Spleen (tissue), 11 donors: ENCODE measurements around the gene CSPG5. TPM values are rescaled to one million over a fixed set of nuclear protein-coding genes. Genes with fewer than 3 reads are reported as not detected.

Source experiments
- DNase-seq: peaks from one replicate; pipeline ENCODE4 v3.0.0-alpha.2; 2020
- H3K27ac ChIP-seq, 8 donors: fragments of 200-600 bp; sonication (generic) in 7 of 8; 1 replicate in 4 of 8; 2 replicates in 4 of 8; pipeline versions ENCODE4 v1.5.0 to v1.8.0; 2016 to 2021; ENCODE audit warnings: inconsistent platforms in 4 of 8, mild to moderate bottlenecking in 4 of 8, moderate library complexity in 1 of 8
- H3K27me3 ChIP-seq, 7 donors: fragments of 200-600 bp; sonication (generic) in 6 of 7; replicated peaks in 1 of 7; 1 replicate in 4 of 7; 2 replicates in 3 of 7; pipeline versions ENCODE4 v1.5.0 to v1.8.0; 2016 to 2021; ENCODE audit warnings: inconsistent platforms in 3 of 7, mild to moderate bottlenecking in 1 of 7
- H3K36me3 ChIP-seq, 6 donors: fragments of 200-600 bp; sonication (generic) in 5 of 6; 1 replicate in 4 of 6; 2 replicates in 2 of 6; pipeline versions ENCODE4 v1.5.0 to v1.8.0; 2016 to 2021; ENCODE audit warnings: inconsistent platforms in 2 of 6
- H3K4me1 ChIP-seq, 6 donors: fragments of 200-600 bp; sonication (generic) in 5 of 6; 1 replicate in 3 of 6; 2 replicates in 3 of 6; pipeline versions ENCODE4 v1.5.0 to v1.8.0; 2016 to 2021; ENCODE audit warnings: inconsistent platforms in 3 of 6
- H3K4me3 ChIP-seq, 8 donors: fragments of 200-600 bp; sonication (generic) in 7 of 8; 1 replicate in 4 of 8; 2 replicates in 4 of 8; pipeline versions ENCODE4 v1.5.0 to v1.8.0; 2016 to 2021; ENCODE audit warnings: inconsistent platforms in 4 of 8, mild to moderate bottlenecking in 4 of 8, moderate library complexity in 2 of 8
- H3K9me3 ChIP-seq, 8 donors: fragments of 200-600 bp; sonication (generic) in 7 of 8; 1 replicate in 4 of 8; 2 replicates in 4 of 8; pipeline versions ENCODE4 v1.5.0 to v1.8.0; 2016 to 2021; ENCODE audit warnings: inconsistent platforms in 4 of 8
- POLR2A ChIP-seq, 3 donors: fragments of 450-650 bp; IDR thresholded peaks; one replicate each; pipeline ENCODE4 v1.5.1; 2017; ENCODE audit warnings: antibody characterized with exemption in 3 of 3, mild to moderate bottlenecking in 1 of 3
- POLR2AphosphoS5 ChIP-seq, 3 donors: sonication (generic); formaldehyde crosslinking; IDR thresholded peaks; one replicate each; pipeline ENCODE4 v1.5.1; 2017; ENCODE audit warnings: antibody characterized with exemption in 3 of 3
- WGBS, 5 donors: extraction: QIAGEN DNeasy Blood & Tissue Kit in 3 of 5; methylation state at CpG; one replicate each; pipeline versions ENCODE4 v1.1.5 to v1.1.7; 2013 to 2018; 5-methylcytosine and 5-hydroxymethylcytosine counted together
- intact Hi-C: fragments of 100-400 bp; cut with DNase I; formaldehyde crosslinking; loops from one replicate; pipeline ENCODE4 v1.15.0; 2023; ENCODE audit warnings: low total_unique reads
- polyA plus RNA-seq, 3 donors: library from polyadenylated mRNA; stranded (reverse); fragments of 200-250 nt; gene quantifications; one replicate each; pipeline ENCODE4 v1.2.1, GENCODE V29; 2013
- total RNA-seq, 7 donors: library from RNA; depleted of rRNA in 3 of 7; stranded (reverse); fragments of >200 nt in 3 of 7; fragmentation: NEBNext Ultra II Directional in 4 of 7; extraction: Animal tissue kit (Norgen Biotek cat#: 25700) in 4 of 7; gene quantifications; one replicate each; pipeline versions ENCODE4 v1.1.0 to v1.2.1, GENCODE V29; 2016 to 2021
- TF ChIP-seq, protein P1 (sequence below), 11 experiments: fragments of 200-600 bp in 7 of 11; fragments of 450-650 bp in 4 of 11; sonication (generic) in 4 of 11; IDR thresholded peaks in 8 of 11; conservative IDR thresholded peaks in 3 of 11; 1 replicate in 7 of 11; 2 replicates in 4 of 11; pipeline versions ENCODE4 v1.4.0 to v1.8.0; 2016 to 2021; ENCODE audit warnings: antibody characterized with exemption in 11 of 11, inconsistent platforms in 4 of 11, mild to moderate bottlenecking in 1 of 11
- donor health status: healthy with polysubstance abuse.
- donor health status: DM: no; HTN: no; CAD: no; lungs with moderate emphysema.
- donor health status: DM: no; HTN: no; CAD: no.
- donor health status: Bipolar disorder and iron deficiency.
- donor health status: healthy.
- donor health status: DM: no; HTN: no; CAD: no.
- donor health status: DM: yes; HTN: yes; CAD: no.

Gene CSPG5
- total and polyA plus RNA-seq, 10 donors: 0.09 to 0.34 (median 0.19) TPM; not detected in 4

GRCh38 chr3:47525617-47526016 is 53.0 kb downstream of the CSPG5 start:
- Histone ChIP-seq H3K9me3 (peaks cover 0 to 20% (median 17%) of the 10 kb centered on the region in 8 donors), H3K27ac (no peak overlapping the region), H3K4me1 (peaks cover 0 to 9% (median 5%) of the 10 kb centered on the region in 6 donors), H3K27me3 (no peaks in the 10 kb centered on the region), H3K36me3 (no peaks in the 10 kb centered on the region), H3K4me3 (no peak overlapping the region)
- WGBS, 5 donors: 77 to 92% (median 90%) methylated on average over 4 of the region's 4 CpGs
- DNase-seq: no peak
- intact Hi-C loops: no loop called here
- TF ChIP-seq, protein P1, sequence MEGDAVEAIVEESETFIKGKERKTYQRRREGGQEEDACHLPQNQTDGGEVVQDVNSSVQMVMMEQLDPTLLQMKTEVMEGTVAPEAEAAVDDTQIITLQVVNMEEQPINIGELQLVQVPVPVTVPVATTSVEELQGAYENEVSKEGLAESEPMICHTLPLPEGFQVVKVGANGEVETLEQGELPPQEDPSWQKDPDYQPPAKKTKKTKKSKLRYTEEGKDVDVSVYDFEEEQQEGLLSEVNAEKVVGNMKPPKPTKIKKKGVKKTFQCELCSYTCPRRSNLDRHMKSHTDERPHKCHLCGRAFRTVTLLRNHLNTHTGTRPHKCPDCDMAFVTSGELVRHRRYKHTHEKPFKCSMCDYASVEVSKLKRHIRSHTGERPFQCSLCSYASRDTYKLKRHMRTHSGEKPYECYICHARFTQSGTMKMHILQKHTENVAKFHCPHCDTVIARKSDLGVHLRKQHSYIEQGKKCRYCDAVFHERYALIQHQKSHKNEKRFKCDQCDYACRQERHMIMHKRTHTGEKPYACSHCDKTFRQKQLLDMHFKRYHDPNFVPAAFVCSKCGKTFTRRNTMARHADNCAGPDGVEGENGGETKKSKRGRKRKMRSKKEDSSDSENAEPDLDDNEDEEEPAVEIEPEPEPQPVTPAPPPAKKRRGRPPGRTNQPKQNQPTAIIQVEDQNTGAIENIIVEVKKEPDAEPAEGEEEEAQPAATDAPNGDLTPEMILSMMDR (IDR thresholded peaks at IDR 0.05 in 8 of 11, conservative IDR thresholded peaks at IDR 0.05 in 3 of 11): no peak
- TF ChIP-seq POLR2AphosphoS5 (IDR thresholded peaks at IDR 0.05) (no peak), POLR2A (IDR thresholded peaks at IDR 0.05) (no peak)

DNA sequence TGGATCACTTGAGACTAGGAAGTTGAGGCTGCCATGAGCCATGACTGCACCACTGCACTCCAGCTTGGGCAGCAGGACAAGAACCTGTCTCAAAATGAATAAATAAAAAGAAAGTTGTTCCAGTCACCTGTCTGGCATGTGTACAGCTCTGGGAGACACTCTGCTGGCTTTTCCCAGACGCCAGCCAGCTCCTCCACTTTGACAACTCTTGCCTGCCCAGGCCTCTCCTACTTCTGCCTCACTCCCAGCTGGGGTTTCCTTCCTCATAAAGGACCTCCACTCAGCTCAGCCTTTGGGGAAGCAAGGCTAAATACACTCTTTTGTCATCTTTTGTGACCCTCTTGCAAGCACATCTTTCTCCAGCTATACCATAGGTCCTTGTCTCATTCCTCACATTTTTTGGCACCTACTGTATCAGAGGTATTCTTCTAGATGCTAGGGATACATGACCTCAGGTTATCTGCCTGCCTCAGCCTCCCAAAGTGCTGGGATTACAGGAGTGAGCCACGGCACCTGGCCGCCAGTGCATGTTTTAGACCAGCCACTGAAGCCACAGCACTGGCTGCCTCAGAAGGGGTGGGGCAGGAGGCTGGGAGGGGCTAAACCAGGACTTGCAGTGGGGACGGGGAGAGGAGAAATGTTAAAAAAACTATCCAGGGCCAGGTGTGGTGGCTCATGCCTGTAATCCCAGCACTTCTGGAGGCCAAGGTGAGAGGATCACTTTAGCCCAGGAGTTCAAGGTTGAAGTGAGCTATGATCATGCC is 55.2 kb downstream of the CSPG5 start:
- Histone ChIP-seq H3K4me1 (peaks cover 0 to 9% (median 5%) of the 10 kb centered on the region in 6 donors), H3K27ac (no peak overlapping the region), H3K36me3 (no peaks in the 10 kb centered on the region), H3K9me3 (peaks cover 0 to 13% (median 11%) of the 10 kb centered on the region in 8 donors), H3K27me3 (no peaks in the 10 kb centered on the region), H3K4me3 (no peak overlapping the region)
- intact Hi-C loops: loop anchor here (5.0 kb wide), 1 partner anchor 264 kb away; no protein-coding TSS in a partner anchor
- DNase-seq: no peak
- TF ChIP-seq POLR2A (IDR thresholded peaks at IDR 0.05) (no peak), POLR2AphosphoS5 (IDR thresholded peaks at IDR 0.05) (no peak)
- TF ChIP-seq, protein P1 (IDR thresholded peaks at IDR 0.05 in 8 of 11, conservative IDR thresholded peaks at IDR 0.05 in 3 of 11): no peak
- WGBS, 5 donors: 53 to 77% (median 64%) methylated on average over 4 of the region's 4 CpGs

GRCh38 chr3:47522082-47522987 is 56.3 kb downstream of the CSPG5 start:
- Histone ChIP-seq H3K9me3 (peaks cover 0 to 1% (median under 1%) of the 10 kb centered on the region in 8 donors), H3K4me1 (peaks cover 0 to 9% (median 5%) of the 10 kb centered on the region in 6 donors), H3K36me3 (no peaks in the 10 kb centered on the region), H3K4me3 (no peak overlapping the region), H3K27ac (no peak overlapping the region), H3K27me3 (no peaks in the 10 kb centered on the region)
- peak; percentile 90 for DNase-seq
- intact Hi-C loops: loop anchor here (5.0 kb wide), 1 partner anchor 265 kb away; no protein-coding TSS in a partner anchor
- TF ChIP-seq POLR2AphosphoS5 (IDR thresholded peaks at IDR 0.05) (peak; percentile 13 to 50 (median 27)), POLR2A (IDR thresholded peaks at IDR 0.05) (no peak)
- TF ChIP-seq, protein P1 (IDR thresholded peaks at IDR 0.05 in 8 of 11, conservative IDR thresholded peaks at IDR 0.05 in 3 of 11): peak; percentile 72 to 94 (median 88)
- 38 to 43% (median 39%) methylated on average over 15 of the region's 15 CpGs for WGBS, 5 donors
